GM19397 (cell line): Measurements from ENCODE around the gene PYGM.

Experiments used
- ATAC-seq: cut with Tn5 transposase; IDR thresholded peaks from one replicate; pipeline ENCODE4 v1.9.1; 2021; ENCODE audit warnings: mild to moderate bottlenecking, moderate library complexity; ENCODE audit not compliant: unreplicated experiment

The PYGM gene

DNA sequence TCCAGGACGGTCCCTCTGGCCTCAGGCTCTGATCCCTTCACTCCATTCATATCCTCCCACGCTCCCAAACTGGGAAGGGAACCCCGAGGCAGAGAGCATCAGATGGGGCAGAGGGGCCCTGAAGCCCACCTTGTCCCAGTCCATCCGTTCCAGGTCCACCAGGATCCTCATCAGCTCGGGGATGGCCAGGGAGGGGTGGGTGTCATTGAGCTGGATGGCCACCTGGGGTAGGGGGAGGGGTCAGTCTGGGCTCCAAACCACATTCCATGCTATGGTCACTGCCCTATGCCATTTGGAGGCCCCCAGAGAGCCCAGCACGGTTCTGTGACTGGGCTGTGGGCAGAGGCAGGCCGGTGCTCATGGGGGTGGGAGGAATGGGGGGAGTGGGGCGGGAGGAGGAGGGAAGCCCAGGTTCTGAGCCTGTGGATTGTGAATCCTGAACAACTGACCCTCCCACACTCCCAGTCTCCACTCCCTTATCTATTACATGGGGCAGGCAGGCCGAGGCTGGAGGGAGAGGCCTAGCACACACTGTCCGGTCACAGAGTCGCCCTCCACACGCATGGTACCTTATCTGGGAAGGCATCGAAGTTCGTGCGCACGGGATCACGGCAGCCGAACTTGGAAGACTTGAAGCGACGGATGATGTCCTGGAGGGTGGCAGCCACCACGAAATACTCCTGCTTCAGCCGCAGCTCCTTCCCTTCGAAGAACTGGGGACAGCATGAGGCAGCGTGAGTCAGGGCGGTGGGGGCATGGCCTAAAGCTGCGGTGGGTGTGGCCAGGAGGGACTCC, 5.5 kb downstream of the PYGM start:
- no peak for ATAC-seq

DNA sequence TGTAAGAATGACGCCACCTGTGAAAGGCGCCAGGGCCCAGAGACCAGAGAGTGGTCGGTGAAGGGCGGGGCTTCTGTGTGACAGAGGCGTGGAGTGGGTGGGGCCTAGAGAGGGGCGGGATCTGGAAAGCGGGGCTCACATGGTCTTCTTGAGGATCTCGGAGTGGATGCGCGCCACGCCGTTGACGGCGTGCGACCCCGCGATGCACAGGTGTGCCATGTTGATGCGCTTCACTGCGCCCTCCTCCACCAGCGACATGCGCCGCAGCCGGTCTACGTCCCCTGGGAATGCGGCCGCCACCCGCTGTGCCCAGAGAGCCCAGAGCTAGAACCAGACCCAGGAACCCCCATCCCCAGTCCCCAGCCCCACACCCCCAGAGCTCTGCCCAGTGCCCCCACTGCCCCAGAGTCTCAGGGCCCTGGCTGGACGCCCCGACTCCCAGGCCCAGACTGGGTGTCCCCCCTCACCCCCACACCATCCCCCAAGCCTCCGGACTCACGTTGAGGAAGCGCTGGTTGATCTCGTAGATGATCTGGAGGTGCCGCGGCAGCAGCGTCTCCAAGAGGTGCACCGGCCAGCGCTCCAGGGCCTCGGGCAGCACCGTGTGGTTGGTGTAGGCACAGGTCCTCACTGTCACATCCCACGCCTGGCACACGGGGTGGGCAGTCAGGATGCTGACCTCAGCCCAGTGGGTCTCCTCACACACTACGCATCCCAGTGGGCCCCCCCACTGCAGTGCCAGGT, 6.2 kb downstream of the PYGM start:
- no peak for ATAC-seq

DNA sequence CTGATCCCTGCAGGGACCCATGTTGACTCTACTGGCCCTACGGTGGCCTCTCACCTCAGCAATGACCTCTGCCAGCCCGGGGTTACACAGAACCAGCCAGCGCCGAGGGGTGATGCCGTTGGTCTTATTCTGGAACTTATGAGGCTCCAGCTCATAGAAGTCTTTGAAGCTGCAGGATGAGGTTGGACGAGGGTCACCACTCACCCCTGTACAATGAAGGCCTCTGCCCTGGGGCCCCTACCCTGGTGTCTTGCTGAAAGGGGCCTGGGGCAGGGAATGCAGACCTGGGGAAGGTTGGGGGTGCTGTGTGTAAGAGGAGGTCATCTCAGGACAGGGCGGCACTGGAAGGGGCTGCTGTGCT, 6.8 kb downstream of the PYGM start:
- ATAC-seq, result no peak

DNA sequence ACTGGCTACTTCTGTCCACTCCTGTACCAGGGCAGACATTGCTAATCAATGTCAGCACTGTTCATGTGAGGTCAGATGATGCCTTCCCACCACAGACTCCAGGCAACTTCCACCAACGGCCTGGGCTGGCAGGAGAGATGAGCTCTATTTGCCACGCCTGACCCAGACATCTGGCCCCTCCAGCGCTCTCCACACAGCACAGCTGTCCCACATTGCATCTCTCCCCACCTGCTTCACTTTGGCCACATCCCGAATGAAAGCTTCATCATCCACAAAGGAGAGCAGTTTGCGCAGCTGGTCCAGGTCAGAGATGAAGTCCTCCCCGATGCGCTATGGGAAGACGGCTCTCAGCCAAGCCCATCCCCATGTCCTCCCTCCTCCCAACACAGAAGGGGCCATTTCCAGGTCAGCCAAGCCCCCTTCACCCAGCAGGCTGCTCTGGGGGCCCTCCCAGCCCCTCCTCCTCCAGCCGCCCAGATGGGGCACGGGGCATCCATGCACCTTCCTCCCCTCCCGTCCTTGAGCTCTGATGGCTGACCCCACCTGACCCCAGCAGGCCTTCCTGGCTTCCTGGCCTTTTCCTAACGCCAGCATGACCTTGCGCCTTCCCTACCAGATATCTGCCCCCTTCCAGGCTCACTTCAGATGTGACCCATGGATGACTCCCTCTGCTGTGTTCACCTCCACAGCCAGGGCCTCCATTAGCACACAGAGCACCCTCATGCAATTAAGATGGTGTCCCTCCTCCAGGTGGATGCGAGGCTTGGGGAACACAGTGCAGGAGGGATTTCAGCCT, 7.4 kb downstream of the PYGM start:
- no peak for ATAC-seq

DNA sequence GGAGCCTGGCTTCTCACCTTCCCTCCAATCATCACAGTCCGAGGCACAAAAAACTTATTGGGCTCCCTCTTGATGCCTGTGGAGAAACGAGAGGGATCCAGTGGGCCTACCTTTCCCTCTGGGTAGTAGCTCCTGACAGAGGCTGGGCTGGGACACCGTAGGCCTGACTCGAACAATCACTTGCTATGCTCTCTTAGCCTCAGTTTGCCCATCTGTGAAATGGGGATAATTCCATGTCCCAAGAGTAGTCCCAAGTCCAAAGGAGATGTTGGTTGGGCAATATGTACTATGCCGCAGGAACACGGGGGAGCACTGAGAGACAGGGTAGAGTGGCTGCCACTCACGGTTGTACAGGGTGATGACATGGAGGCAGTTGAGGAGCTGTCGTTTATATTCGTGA, 8.2 kb downstream of the PYGM start:
- ATAC-seq, result no peak

DNA sequence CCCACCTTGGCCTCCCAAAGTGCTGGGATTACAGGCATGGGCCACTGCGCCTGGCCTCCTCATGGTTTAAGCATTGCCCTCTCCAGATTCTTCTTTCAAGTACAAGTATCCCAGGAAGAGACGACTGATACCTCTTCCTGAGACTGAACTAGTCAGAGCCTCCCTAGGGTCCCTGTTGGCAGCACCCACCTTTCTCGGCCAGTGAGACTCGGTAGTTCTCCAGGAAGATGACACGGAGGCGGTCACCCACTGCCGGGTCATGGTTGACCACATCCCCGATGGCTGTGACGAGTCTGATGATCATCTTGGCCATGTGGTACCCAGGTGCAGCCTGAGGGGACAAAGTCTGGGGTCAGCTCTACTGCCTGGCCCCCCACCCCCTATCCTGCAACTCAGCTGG, 8.6 kb downstream of the PYGM start:
- ATAC-seq, result no peak

DNA sequence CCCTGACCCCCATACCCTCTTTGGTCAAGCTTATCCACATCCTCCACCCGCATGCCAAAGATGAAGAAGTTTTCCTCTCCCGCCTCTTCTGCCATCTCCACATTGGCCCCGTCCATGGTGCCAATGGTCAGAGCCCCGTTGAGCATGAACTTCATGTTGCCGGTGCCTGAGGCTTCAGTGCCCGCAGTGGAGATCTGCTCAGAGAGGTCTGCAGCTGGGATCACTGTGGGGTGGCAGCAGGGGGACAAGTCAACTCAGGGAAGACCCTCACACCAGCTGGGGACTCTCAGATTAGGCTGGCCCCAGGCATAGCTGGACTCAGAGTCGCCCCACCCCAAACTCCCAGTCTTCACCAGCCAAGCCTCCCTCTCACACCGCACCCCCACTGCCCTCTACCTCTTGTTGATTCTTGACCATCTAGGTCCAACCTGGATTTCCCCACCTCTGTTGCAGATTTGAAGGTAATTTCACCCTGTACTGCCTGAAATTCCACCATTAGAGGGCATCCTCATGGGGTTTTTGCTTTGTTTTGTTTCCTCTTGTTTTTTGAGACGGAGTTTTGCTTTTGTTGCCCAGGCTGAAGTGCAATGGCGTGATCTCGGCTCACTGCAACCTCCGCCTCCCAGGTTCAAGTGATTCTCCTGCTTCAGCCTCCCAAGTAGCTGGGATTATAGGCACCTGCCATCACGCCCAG, 9.3 kb downstream of the PYGM start:
- no peak for ATAC-seq

DNA sequence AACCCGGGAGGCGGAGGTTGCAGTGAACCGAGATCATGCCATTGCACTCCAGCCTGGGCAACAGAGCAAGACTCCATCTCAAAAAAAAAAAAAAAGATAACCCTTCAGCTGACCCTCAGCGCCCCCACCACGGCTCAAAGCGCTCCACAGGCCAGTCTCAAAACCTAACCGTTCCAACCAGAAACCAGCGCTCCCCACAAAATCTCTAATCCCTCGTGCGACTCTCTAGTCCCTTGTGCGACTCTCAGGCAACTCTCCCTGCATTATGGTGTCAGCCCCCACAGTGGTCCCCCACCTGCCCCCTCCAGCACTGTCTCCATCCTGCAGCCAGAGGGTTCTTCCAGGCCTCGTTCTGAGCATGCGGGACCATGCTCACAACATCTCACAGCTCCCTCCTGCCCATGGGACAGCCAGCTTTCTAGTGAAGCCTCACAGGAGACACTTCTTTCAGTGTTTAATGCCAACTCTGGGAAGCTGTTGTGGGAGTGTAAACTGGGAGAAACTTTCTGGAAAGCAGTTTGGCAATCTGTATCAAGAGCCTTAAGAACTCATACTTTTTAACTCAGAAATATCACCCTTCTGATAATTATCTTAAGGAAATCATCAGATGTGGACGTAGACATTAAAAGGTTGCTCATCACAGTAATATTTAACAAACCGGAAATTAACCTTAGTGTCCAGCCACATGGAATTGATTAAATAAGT, 11.7 kb downstream of the PYGM start:
- no peak for ATAC-seq

DNA sequence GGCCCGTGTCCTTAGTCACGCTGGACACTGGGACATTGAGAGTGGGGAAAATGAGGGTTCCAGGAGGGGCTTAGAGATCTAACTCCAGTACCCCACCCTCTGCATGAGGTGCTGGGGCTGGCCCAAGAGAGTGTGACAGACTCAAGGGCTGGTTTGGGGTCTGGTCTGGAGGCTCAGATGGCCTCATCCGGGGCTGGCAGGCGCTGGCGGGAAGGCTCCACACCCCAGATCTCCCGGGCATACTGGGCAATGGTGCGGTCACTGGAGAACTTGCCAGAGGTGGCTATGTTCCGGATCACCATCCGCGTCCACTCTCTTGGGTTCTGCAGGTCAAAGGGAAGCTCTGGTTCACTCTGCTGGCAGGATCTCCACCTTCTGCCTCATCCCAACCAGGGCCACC, 13.3 kb downstream of the PYGM start:
- ATAC-seq, result no peak

DNA sequence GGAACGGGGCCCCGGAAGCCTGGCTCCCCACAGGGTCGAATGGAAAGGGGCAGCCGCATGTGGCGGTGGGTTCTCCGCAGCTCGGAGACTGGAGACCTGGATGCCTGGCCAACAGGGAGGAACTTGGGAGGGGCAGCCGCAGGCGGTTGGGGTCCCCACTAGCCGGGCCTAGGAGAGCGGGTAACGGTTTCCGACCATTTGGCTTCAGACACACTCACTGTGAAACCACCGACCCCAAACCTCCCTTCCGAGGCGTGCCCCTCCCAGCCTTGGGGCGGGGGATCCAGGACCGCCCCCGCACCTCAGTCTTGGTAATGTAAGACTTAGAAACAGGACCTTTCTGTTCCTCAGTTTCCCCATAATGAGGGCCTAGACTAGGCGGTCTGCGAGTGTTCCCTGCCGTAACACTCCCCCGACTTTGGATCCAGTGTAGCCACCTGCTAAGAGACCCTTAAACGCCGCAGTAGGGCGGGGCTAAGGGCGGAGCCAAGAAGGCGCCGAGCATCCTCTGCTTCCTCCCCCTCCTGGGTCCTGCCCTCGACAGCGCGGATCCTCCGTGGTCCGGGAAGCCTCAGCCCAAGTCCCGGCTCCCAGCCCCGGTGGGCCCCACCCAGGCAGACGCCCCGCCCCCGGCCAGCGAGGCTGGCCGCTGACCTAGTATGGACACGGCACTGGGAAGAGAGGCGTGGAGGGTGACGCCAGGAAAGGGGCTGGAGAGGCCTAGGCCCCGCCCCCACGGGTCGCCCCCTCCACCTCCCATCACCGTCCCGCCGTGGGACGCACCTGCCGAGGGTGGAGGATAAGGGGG, 14.0 kb downstream of the PYGM start:
- ATAC-seq, result no peak

DNA sequence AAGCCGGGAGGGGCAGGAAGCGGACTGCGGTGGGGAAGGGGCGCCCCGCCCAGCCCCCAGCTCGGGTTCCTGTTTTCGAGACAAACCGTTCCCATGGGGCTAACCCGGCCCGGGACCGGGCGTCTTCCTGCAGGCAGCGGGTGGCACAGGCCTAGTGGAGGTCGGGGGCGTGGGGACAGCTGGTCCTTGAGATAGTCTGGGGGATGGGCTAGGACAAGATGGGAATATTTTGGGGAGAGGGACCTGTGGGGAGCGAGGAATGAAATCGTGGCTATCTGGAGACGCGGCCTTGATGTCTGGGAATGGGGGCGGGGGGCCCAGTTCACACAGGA, 14.6 kb downstream of the PYGM start:
- ATAC-seq, result no peak

DNA sequence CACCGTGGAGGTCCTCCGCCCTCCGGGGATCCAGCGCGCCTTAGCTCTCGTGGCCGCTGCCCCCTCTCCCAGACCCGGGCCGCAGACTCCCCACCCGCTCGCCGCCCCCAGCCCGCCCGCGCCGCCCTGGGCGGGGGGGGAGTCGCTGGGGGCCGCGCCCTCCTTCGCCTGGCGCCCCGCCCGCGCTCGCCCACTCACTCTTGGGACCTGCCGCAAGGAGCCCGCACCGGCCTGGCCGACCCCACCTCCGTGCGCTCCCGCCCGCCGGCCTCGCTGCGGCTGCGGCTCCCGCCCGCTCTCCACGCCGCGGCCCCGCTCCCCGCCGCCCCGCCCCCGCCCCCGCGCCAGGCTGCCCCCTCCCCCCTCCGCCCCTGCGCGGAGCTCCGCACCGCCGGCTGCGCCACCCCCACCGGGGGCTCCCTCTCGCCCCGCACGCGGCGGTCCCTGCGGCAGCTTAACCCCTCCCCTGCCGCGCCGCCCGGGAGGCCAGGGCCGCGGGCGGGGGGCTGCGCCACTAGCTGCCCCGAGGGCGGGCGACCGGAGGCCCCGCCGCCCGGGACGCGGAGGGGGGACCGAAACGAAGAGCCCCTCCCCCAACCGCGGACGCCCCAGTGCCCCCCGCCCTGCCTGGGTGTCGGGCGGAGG, 15.1 kb downstream of the PYGM start:
- peak; percentile 28 for ATAC-seq

DNA sequence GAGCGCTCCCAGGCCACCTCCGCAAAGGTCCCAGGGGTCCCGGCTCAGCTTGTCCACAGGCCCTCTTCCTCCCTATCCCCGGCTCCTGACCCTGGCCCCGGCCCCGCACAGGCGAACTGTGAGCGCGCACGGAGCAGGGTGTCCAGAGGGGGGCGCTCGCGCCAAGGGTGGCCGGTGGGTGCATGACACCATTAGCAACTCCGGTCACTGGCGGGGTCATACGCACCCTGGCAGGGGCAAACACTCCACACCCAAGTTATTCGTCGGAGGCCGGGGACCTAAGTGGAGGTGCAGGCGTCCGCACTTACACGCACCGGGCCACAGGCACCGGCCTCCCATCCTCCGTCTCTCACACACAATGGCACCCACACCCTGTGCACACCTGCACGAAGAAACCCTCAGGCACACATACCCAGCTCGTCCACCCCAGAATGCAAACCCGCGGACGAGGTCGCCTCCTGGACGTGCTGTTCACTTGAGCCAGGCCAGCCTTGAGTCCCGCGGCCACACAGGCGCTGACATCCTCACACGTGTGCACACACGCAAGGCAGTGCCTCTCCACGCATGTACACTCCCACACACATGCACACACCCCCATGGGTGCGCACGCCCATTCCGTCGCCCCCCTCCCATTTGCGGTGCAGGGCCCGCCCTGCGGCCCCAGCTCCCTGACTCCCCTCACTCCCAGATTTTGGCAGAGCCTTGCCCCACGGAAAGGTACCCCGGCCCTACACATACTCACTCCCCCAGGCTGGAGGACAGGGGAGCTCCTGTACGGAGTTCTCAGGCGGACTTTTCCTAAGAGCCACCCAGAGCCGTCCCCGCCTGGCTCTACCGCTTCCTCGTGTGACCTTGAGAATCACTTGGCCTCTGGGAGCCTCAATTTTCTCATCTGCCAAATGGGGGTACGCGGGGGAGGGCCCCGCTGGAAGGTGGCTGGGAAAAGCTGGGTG, 15.9 kb downstream of the PYGM start, which contains the start of gene RASGRP2:
RASGRP2 (minus strand) TSS at position 552 of the 953 bp plus-strand sequence. CDS start 1,276 bp downstream, outside the sequence.
- no peak for ATAC-seq

DNA sequence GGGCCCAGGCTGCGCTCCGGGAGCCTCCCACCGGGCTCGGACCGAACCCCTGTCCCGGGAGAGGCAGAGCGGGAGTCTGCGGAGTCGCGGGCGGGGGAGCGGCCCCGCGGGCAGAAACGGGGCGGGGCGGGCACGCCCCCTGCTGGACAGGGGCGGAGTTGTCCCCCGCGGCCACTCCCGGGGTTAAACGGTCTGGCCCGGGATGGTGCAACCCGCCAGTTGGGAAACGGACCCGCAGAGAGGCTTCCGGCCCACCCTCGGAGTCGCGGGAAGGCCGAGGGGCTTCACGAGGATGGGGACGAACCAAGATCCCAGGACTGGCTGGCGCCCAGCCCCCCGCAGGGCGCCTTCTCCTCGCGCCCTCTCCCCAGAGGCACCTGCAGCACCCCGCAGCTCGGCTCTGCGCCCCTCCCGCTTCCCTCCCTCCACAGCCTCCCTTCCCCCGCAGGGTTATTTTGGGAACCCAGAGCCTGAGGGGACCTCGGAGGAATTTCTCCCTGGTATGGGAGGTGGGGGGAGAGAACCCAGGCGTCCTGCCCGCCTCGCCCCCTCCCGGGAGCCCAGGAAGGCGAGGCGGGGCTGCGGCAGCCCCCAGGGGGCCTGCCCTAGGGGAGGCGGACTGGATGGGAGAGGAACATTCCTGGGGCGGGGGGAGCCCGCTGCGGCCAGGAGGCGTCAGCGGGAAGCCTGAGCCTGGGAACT, 16.7 kb downstream of the PYGM start:
- no peak for ATAC-seq

DNA sequence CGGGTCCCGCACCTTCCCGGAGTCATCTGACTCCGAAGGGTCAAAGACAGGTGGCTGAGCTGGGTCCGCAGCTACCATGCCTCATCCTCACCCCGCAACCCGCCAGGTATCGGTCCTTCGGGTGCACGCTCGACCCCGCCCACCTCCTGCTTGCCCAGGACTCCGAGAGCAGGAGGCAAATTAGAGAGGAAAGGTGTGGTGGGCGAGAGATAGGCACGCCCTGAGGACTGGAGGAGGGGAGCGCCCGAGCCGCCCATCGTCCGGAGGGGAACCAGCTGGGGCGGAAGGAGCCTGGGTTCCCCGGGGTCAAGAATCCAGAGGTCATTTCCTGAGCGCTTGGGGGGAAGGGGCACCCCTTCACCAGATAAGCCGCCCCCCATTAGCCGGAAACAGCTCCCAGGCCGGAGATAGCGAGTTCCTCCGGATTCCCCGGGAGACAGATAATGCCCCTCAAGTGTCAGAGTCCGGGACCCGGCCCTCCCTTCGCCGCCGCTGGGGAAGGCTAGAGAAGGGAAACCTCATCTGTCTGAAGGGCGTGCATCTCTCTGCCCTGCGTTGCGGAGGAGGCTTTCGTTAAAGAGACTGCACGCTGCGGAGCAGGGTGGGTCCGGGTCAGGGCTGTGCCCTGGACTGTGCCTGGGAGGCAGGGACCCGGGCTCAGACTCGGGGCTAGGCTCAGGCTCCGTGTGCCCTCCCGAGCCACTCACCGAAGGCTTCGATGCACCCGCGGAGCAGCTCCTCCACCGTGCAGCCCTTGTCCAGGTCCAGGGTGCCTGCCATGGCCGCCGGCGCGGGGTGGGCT, 17.5 kb downstream of the PYGM start:
- ATAC-seq, result no peak

DNA sequence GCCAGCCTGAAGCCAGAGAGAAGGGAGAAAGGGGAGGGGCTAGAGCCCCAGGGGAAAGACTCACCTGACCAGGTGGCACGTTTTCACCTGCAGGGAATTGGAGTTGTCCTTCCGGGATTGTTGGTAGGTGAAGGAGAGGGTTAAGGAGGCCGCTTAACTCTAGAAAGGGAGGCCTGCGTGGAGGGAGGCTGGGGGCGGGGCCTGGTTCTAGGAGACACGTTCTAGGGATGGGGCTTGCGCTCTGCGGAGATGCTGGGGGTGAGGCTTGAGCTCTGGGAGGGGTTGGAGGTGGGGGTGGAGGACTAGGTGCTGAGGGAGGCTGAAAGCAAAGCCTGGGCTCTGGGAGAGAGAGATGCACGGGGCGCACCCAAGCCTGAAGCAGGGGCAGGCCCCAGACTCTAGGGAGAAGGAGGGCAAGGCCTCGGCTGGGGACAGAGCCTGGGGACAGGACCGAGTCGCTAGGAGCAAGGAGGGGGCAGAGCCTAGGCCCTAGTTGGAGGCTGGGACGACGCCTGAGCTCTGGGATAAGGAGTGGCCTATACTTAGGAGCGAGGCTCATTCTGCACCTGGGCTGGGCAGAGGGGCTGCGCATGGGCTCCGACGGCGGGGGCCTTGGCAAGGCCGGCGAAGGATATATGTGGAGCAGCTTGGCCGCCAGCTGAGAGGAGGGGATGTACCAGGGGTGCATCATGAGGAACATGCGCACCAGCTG, 18.2 kb downstream of the PYGM start:
- ATAC-seq, result no peak
